ENCODE data around the gene TRIM8.

DNA sequence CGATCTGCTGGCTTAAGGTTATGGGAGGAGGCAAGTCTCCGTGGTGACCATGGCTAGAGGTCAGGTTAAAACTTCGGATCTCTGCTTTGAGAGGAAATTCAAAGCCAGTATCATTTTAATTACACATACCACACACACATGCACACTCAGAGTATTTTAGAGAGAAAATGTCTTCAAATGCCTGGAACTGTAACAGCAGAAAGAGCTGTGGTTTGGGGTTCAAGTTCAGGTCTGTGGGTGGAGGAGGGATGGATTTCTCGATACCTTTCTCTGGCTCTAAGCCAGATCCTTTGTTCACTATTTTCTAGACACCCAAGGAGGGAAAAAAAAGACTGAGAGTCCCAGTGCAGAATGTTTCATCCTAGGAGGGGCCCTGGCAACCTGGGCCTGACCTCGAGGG lies 37.4 kb downstream of the TRIM8 start:
- TF ChIP-seq, protein P1, sequence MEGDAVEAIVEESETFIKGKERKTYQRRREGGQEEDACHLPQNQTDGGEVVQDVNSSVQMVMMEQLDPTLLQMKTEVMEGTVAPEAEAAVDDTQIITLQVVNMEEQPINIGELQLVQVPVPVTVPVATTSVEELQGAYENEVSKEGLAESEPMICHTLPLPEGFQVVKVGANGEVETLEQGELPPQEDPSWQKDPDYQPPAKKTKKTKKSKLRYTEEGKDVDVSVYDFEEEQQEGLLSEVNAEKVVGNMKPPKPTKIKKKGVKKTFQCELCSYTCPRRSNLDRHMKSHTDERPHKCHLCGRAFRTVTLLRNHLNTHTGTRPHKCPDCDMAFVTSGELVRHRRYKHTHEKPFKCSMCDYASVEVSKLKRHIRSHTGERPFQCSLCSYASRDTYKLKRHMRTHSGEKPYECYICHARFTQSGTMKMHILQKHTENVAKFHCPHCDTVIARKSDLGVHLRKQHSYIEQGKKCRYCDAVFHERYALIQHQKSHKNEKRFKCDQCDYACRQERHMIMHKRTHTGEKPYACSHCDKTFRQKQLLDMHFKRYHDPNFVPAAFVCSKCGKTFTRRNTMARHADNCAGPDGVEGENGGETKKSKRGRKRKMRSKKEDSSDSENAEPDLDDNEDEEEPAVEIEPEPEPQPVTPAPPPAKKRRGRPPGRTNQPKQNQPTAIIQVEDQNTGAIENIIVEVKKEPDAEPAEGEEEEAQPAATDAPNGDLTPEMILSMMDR (IDR thresholded peaks at IDR 0.05; ENCODE audit: insufficient read depth, low read length): no peak
- TF ChIP-seq, protein P2, sequence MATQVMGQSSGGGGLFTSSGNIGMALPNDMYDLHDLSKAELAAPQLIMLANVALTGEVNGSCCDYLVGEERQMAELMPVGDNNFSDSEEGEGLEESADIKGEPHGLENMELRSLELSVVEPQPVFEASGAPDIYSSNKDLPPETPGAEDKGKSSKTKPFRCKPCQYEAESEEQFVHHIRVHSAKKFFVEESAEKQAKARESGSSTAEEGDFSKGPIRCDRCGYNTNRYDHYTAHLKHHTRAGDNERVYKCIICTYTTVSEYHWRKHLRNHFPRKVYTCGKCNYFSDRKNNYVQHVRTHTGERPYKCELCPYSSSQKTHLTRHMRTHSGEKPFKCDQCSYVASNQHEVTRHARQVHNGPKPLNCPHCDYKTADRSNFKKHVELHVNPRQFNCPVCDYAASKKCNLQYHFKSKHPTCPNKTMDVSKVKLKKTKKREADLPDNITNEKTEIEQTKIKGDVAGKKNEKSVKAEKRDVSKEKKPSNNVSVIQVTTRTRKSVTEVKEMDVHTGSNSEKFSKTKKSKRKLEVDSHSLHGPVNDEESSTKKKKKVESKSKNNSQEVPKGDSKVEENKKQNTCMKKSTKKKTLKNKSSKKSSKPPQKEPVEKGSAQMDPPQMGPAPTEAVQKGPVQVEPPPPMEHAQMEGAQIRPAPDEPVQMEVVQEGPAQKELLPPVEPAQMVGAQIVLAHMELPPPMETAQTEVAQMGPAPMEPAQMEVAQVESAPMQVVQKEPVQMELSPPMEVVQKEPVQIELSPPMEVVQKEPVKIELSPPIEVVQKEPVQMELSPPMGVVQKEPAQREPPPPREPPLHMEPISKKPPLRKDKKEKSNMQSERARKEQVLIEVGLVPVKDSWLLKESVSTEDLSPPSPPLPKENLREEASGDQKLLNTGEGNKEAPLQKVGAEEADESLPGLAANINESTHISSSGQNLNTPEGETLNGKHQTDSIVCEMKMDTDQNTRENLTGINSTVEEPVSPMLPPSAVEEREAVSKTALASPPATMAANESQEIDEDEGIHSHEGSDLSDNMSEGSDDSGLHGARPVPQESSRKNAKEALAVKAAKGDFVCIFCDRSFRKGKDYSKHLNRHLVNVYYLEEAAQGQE (IDR thresholded peaks at IDR 0.05; ENCODE audit: insufficient replicate concordance, low read depth): no peak
- TF ChIP-seq SPI1 (IDR thresholded peaks at IDR 0.05; ENCODE audit: borderline replicate concordance, low read depth) (no peak), POLR2AphosphoS5 (IDR thresholded peaks at IDR 0.05; ENCODE audit: low read depth) (no peak), GABPA (IDR thresholded peaks at IDR 0.05; ENCODE audit: low read depth) (no peak)

Data from HL-60 (cell line).